OCI-LY7 (cell line): ENCODE data around the gene GRHL1.

Experiments
- EZH2phosphoT487 ChIP-seq: fragments of 200-600 bp; sonication (generic); IDR thresholded peaks from 2 replicates; pipeline ENCODE4 v1.6.1; 2018; ENCODE audit warnings: low read depth, borderline replicate concordance, mild to moderate bottlenecking, mixed run types, antibody characterized with exemption, low read length, moderate library complexity, mixed read lengths
- TF ChIP-seq, protein P1 (sequence below): fragments of 200-600 bp; sonication (generic); conservative IDR thresholded peaks from 2 replicates; pipeline ENCODE4 v1.5.1; 2014; ENCODE audit warnings: mild to moderate bottlenecking, antibody characterized with exemption, low read length, moderate library complexity, mixed read lengths

DNA sequence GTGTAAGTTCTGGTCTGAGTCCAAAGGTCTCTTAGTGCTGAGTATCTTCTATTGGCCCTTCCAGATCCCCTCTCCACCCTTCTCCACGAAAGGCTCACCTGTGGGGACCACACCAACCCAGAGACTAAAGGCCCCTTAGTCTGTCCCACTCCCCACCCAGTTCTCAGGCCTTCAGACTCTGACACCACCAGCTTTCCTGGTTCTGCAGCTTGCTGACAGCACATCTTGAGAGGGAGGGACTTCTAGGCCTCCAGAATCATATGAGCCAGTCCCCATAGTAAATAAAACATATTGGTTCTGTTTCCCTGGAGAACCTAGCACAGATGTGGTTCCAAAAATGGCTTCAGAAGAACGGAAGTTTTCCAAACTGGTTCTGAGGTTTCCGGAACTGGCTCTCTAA is 53.3 kb downstream of the GRHL1 start:
- TF ChIP-seq, protein P1, sequence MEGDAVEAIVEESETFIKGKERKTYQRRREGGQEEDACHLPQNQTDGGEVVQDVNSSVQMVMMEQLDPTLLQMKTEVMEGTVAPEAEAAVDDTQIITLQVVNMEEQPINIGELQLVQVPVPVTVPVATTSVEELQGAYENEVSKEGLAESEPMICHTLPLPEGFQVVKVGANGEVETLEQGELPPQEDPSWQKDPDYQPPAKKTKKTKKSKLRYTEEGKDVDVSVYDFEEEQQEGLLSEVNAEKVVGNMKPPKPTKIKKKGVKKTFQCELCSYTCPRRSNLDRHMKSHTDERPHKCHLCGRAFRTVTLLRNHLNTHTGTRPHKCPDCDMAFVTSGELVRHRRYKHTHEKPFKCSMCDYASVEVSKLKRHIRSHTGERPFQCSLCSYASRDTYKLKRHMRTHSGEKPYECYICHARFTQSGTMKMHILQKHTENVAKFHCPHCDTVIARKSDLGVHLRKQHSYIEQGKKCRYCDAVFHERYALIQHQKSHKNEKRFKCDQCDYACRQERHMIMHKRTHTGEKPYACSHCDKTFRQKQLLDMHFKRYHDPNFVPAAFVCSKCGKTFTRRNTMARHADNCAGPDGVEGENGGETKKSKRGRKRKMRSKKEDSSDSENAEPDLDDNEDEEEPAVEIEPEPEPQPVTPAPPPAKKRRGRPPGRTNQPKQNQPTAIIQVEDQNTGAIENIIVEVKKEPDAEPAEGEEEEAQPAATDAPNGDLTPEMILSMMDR = no peak
- no peak for TF ChIP-seq EZH2phosphoT487
